Liver (tissue), 9 donors: ENCODE results near the gene CCL8. TPM values are rescaled to one million over a fixed set of nuclear protein-coding genes. Genes with fewer than 3 reads are reported as not detected.

Experiments
- DNase-seq: peaks from one replicate; pipeline ENCODE4 v3.0.0-alpha.2; 2017; ENCODE audit warnings: low spot score
- H3K27ac ChIP-seq, 2 donors: one replicate each; pipeline ENCODE4 v1.7.0; 2013; ENCODE audit warnings: inconsistent platforms in 2 of 2, low read length in 2 of 2, control low read depth in 1 of 2, low read depth in 1 of 2, mild to moderate bottlenecking in 1 of 2
- H3K27me3 ChIP-seq, 4 donors: one replicate each; pipeline versions ENCODE4 v1.6.1 to v1.7.0; 2013; ENCODE audit warnings: low read length in 3 of 4, inconsistent platforms in 1 of 4, mild to moderate bottlenecking in 1 of 4, moderate library complexity in 1 of 4; ENCODE audit not compliant: control insufficient read depth in 4 of 4, insufficient read depth in 4 of 4
- H3K36me3 ChIP-seq, 4 donors: one replicate each; pipeline versions ENCODE4 v1.6.1 to v1.7.0; 2013; ENCODE audit warnings: low read length in 3 of 4, mild to moderate bottlenecking in 3 of 4, low read depth in 1 of 4, moderate library complexity in 1 of 4; ENCODE audit not compliant: control insufficient read depth in 4 of 4, insufficient read depth in 3 of 4
- H3K4me1 ChIP-seq, 4 donors: one replicate each; pipeline versions ENCODE4 v1.6.1 to v1.7.0; 2013; ENCODE audit warnings: low read length in 3 of 4, mild to moderate bottlenecking in 3 of 4, moderate library complexity in 1 of 4; ENCODE audit not compliant: control insufficient read depth in 4 of 4, insufficient read depth in 4 of 4
- H3K4me3 ChIP-seq, 3 donors: one replicate each; pipeline versions ENCODE4 v1.6.1 to v1.7.0; 2013; ENCODE audit warnings: low read length in 3 of 3, control low read depth in 1 of 3, low read depth in 1 of 3, mild to moderate bottlenecking in 1 of 3
- H3K9ac ChIP-seq, 2 donors: one replicate each; pipeline ENCODE4 v1.7.0; 2013; ENCODE audit warnings: low read length in 2 of 2, mild to moderate bottlenecking in 2 of 2, moderate library complexity in 2 of 2, control low read depth in 1 of 2, low read depth in 1 of 2
- H3K9me3 ChIP-seq, 4 donors: one replicate each; pipeline versions ENCODE4 v1.6.1 to v1.7.0; 2013; ENCODE audit warnings: low read length in 3 of 4; ENCODE audit not compliant: control insufficient read depth in 4 of 4
- ATF3 ChIP-seq: IDR thresholded peaks from 2 replicates; pipeline ENCODE4 v1.6.1; 2016; ENCODE audit warnings: antibody characterized with exemption
- FOXA1 ChIP-seq: IDR thresholded peaks from 2 replicates; pipeline ENCODE4 v1.6.1; 2016; ENCODE audit warnings: antibody characterized with exemption
- GABPA ChIP-seq, 2 donors: IDR thresholded peaks in 1 of 2; conservative IDR thresholded peaks in 1 of 2; 2 replicates each; pipeline ENCODE4 v1.6.1; 2016; ENCODE audit warnings: antibody characterized with exemption in 2 of 2, mild to moderate bottlenecking in 1 of 2, moderate library complexity in 1 of 2
- HNF4G ChIP-seq: IDR thresholded peaks from 2 replicates; pipeline ENCODE4 v1.6.1; 2016; ENCODE audit warnings: antibody characterized with exemption
- JUND ChIP-seq, 2 donors: IDR thresholded peaks; 2 replicates each; pipeline ENCODE4 v1.6.1; 2016; ENCODE audit warnings: antibody characterized with exemption in 2 of 2
- NR2F2 ChIP-seq: IDR thresholded peaks from 2 replicates; pipeline ENCODE4 v1.6.1; 2016; ENCODE audit warnings: antibody characterized with exemption
- RAD21 ChIP-seq, 2 donors: IDR thresholded peaks; 2 replicates each; pipeline ENCODE4 v1.6.1; 2016; ENCODE audit warnings: antibody characterized with exemption in 2 of 2, mild to moderate bottlenecking in 2 of 2
- REST ChIP-seq: IDR thresholded peaks from 2 replicates; pipeline ENCODE4 v1.6.1; 2016; ENCODE audit warnings: antibody characterized with exemption, mild to moderate bottlenecking
- RXRA ChIP-seq, 2 donors: IDR thresholded peaks; 2 replicates each; pipeline ENCODE4 v1.6.1; 2017 to 2018; ENCODE audit warnings: antibody characterized with exemption in 2 of 2, mild to moderate bottlenecking in 1 of 2
- YY1 ChIP-seq: IDR thresholded peaks from 2 replicates; pipeline ENCODE4 v1.6.1; 2016; ENCODE audit warnings: antibody characterized with exemption, mild to moderate bottlenecking
- ZBTB33 ChIP-seq: IDR thresholded peaks from 2 replicates; pipeline ENCODE4 v1.6.1; 2016; ENCODE audit warnings: antibody characterized with exemption
- WGBS: extraction: QIAGEN DNeasy Blood & Tissue Kit; methylation state at CpG from one replicate; pipeline ENCODE4 v1.1.7; 2013; 5-methylcytosine and 5-hydroxymethylcytosine counted together
- polyA plus RNA-seq, 2 donors: library from polyadenylated mRNA; stranded (reverse) in 1 of 2; unstranded in 1 of 2; fragments of 200-250 nt in 1 of 2; fragments of >200 nt in 1 of 2; fragmentation: Nextera tagmentation in 1 of 2; extraction: Ambion mirVana in 1 of 2; gene quantifications; one replicate each; pipeline versions ENCODE4 v1.2.1 to v1.2.3, GENCODE V29; 2013 to 2015
- total RNA-seq, 2 donors: library from RNA; depleted of rRNA; stranded (reverse); fragments of >200 nt; gene quantifications; one replicate each; pipeline ENCODE4 v1.2.3, GENCODE V29; 2014
- TF ChIP-seq, protein P1 (sequence below): fragments of 150-350 bp; IDR thresholded peaks from 2 replicates; pipeline ENCODE4 v1.5.1; 2017; ENCODE audit warnings: improper control_type of control experiment, low read depth, low read length; ENCODE audit not compliant: missing input control
- donor health status: healthy.
- donor health status: healthy.
- donor health status: healthy.
- donor health status: healthy.
- donor health status: healthy.

Gene CCL8
- total and polyA plus RNA-seq, 4 donors = 0.03 TPM; not detected in 3

DNA sequence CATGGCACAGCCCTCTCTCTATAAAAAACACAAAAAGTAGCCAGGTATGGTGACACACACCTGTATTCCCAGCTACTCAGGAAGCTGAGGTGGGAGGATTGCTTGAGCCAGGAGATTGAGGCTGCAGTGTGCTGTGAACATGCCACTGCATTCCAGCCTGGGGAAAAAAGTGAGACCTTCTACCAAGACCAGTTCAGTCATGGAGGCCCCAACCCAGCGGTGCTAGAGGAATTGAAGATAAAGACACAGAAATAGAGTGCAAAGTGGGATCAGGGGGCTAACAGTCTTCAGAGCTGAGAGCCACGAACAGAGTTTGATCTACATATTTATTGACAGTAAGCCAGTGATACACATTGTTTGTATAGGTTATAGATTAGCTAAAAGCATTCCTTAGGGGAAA lies 15.6 kb upstream of the CCL8 start:
- Histone ChIP-seq H3K9ac (no peak overlapping the region), H3K27ac (no peak overlapping the region), H3K27me3 (no peaks in the 10 kb centered on the region), H3K36me3 (no peaks in the 10 kb centered on the region), H3K4me3 (no peak overlapping the region), H3K4me1 (no peaks in the 10 kb centered on the region), H3K9me3 (no peaks in the 10 kb centered on the region)
- TF ChIP-seq YY1 (no peak), HNF4G (no peak), ATF3 (no peak), RAD21 (IDR thresholded peaks at IDR 0.05) (no peak), GABPA (IDR thresholded peaks at IDR 0.05 in 1 of 2, conservative IDR thresholded peaks at IDR 0.05 in 1 of 2) (no peak), ZBTB33 (no peak), REST (no peak), RXRA (IDR thresholded peaks at IDR 0.05) (no peak), FOXA1 (no peak)
- TF ChIP-seq, protein P1, sequence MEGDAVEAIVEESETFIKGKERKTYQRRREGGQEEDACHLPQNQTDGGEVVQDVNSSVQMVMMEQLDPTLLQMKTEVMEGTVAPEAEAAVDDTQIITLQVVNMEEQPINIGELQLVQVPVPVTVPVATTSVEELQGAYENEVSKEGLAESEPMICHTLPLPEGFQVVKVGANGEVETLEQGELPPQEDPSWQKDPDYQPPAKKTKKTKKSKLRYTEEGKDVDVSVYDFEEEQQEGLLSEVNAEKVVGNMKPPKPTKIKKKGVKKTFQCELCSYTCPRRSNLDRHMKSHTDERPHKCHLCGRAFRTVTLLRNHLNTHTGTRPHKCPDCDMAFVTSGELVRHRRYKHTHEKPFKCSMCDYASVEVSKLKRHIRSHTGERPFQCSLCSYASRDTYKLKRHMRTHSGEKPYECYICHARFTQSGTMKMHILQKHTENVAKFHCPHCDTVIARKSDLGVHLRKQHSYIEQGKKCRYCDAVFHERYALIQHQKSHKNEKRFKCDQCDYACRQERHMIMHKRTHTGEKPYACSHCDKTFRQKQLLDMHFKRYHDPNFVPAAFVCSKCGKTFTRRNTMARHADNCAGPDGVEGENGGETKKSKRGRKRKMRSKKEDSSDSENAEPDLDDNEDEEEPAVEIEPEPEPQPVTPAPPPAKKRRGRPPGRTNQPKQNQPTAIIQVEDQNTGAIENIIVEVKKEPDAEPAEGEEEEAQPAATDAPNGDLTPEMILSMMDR = no peak
- no peak for DNase-seq
- 86% methylated on average over 2 of the region's 2 CpGs for WGBS

GRCh38 chr17:34305061-34305460 lies 14.2 kb upstream of the CCL8 start:
- no peak overlapping the region for H3K27ac ChIP-seq
- H3K9ac ChIP-seq = no peak overlapping the region
- no peaks in the 10 kb centered on the region for H3K36me3 ChIP-seq
- no peaks in the 10 kb centered on the region for H3K4me1 ChIP-seq
- H3K27me3 ChIP-seq = no peaks in the 10 kb centered on the region
- H3K4me3 ChIP-seq = no peak overlapping the region
- DNase-seq = no peak
- H3K9me3 ChIP-seq = no peaks in the 10 kb centered on the region
- 91% methylated on average over 4 of the region's 4 CpGs for WGBS
- TF ChIP-seq NR2F2 = no peak
- no peak for TF ChIP-seq RXRA (IDR thresholded peaks at IDR 0.05)
- TF ChIP-seq GABPA (IDR thresholded peaks at IDR 0.05 in 1 of 2, conservative IDR thresholded peaks at IDR 0.05 in 1 of 2) = no peak
- TF ChIP-seq JUND (IDR thresholded peaks at IDR 0.05) = no peak
- no peak for TF ChIP-seq FOXA1
